COLO829 (cell line): ENCODE measurements around the gene CNGA4.

Experiments
- DNase-seq: peaks from one replicate; pipeline ENCODE4 v3.0.0; 2012; ENCODE audit warnings: low spot score

The CNGA4 gene

GRCh38 chr11:6238902-6239301 lies at the start of gene CNGA4:
TSS of gene CNGA4 (plus strand) at chr11:6239089. CDS start at chr11:6239207, 118 bp downstream.
- DNase-seq = no peak

DNA sequence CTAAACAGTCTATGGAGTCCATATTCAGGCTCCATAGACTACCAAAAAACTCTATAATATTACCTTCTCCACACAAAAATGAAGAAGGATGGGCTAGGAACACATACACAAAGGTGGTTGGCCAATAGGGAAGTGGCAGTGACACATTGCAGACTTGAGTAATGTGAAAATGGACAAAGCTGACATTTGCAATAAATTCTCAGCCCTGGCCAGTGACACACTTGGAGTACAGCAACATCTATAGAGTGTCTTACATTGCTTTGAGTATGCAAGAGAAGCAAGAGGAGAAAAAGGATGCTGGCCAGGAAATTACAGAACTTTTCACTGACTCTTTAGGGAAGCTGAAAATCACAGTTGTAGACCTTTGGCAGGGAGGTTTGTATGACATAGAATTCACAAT lies 47.1 kb upstream of the CNGA4 start:
- no peak for DNase-seq

GRCh38 chr11:6194065-6194581 lies 44.8 kb upstream of the CNGA4 start:
- no peak for DNase-seq

DNA sequence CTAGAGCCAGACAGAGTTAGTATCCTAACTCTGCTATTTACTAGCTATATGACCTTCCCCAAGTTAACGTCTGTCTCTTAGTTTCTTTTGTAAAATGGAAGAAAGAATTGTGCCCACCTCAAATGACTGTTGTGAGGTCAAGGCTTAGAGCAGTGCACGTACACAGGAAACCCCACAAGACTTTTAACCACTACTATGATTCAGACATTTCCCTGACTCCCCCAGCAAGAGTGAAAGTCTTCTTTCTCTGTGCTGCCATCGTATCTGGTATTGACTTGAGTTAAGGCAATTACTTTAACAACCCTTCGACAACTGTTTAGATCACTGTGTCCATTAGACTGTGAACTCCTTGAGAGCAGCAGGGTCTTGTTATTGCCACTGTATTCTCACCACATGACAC lies 42.5 kb upstream of the CNGA4 start:
- no peak for DNase-seq

DNA sequence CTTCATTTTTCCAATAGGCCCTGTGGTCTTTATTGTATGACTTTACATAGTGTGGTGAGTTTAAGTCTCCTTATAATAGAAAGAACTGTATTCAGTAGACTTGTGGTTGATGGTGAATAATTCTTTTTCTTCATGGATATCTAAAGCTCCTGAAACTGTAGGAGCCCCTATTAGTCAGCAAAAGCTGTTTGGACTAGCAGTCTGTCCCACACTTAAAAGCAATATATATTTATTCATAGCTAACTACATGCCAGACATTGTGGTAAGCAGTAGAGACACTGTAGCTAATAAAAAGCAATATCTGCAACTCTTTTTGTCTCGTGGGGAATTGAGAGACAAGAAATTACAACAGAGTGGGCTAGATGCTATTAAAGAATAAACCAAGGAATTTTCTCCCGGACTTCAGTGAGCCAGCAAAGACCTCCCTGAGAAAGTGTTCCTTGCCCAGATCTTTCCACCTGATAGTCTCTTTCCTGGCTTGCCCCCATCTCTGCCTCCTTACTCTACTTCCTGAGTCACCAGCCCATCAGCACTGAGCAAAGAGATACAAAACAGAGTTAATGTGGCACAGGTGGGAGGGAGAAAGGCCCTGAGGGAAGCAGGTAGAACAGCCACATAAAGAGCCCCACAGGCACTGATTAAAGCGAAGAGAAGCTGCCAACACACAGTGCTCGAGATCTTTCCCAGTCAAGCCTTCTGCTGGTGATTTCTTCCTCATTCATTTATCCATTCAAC lies 41.3 kb upstream of the CNGA4 start:
- no peak for DNase-seq

DNA sequence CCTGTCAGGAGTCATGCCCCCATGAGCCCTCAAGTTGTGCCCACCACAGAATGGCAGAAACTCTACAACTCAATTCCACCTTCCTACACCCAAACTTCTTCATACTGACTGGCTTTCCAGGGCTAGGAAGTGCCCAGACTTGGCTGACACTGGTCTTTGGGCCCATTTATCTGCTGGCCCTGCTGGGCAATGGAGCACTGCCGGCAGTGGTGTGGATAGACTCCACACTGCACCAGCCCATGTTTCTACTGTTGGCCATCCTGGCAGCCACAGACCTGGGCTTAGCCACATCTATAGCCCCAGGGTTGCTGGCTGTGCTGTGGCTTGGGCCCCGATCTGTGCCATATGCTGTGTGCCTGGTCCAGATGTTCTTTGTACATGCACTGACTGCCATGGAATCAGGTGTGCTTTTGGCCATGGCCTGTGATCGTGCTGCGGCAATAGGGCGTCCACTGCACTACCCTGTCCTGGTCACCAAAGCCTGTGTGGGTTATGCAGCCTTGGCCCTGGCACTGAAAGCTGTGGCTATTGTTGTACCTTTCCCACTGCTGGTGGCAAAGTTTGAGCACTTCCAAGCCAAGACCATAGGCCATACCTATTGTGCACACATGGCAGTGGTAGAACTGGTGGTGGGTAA lies 39.6 kb upstream of the CNGA4 start, which contains the start of gene OR52W1:
TSS of gene OR52W1 (plus strand) at position 51 of the 637 bp plus-strand sequence. CDS start at position 51, 0 bp downstream.
- DNase-seq = no peak

DNA sequence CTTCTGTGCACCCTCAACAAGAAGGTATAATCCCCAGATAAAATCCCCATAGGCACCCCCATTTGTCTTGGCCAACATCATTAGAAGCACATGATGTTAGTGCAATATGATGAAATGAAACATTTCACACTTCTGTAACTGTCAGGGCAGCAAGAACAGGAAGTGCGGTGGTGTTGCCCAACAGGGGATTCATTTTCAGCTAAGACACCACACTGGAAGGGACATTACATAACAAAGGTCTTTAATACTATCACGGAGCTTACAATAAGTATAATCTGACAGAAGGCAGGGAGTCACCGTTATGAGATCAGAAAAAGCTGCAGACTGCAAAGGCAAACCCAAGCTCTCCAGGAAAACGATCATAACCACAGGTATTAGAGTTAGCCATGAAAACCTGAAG lies 37.9 kb upstream of the CNGA4 start:
- DNase-seq = no peak

DNA sequence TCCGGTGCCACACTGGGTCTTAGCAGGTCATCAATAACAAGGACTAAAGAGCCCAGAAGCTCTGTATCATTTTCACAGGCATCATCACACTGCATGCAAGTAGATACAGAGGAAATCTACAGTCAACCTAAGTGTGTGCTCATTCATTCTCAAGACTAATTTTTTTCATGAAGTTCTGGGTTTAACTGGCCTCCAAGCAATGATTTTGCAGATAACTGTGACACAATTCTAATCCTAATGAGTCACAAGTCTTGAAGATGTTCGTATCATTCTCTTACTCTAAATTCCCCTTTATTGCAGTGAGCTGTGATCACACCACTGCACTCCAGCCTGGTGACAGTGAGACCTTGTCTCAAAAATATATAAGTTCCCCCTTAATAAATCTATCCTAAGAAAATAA lies 37.4 kb upstream of the CNGA4 start:
- no peak for DNase-seq

- DNase-seq = no peak
Measured at GRCh38 chr11:6202041-6202440, 36.8 kb upstream of the CNGA4 start.

DNA sequence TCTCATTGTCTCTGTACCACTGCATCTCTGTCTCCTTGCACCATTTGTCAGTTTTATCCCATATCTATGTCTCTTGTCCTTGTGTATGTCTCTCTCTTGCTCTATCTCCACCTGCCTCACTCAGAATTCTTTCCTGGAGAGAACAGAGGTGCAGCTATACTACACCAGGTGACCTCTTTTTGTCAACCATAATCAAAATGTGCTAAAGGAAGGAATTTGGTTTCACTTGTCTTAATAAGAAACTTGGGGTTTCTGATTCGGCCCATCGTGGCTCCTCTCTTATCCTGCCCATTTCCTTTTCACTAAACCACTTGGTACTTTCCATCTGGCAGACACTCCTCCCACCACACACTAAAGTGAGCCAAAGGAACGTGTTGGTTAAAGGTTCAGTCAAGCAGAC lies 35.6 kb upstream of the CNGA4 start:
- no peak for DNase-seq

DNA sequence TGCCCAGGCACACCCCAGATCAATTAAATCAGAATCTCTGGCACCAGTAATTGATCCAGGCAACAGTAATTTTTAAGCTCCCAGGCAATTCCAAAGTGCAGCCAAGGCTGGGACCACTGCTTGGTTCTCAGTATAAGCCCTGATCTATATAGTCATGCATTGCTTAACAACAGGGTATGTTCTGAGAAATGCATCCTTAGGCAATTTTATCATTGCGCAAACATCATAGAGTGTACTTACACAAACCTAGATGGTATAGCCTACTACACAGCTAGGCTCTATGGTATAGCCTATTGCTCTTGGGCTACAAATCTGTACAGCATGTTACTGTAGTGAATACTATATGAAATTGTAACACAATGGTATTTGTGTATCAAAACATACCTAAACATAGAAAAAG lies 34.2 kb upstream of the CNGA4 start:
- DNase-seq = no peak

DNA sequence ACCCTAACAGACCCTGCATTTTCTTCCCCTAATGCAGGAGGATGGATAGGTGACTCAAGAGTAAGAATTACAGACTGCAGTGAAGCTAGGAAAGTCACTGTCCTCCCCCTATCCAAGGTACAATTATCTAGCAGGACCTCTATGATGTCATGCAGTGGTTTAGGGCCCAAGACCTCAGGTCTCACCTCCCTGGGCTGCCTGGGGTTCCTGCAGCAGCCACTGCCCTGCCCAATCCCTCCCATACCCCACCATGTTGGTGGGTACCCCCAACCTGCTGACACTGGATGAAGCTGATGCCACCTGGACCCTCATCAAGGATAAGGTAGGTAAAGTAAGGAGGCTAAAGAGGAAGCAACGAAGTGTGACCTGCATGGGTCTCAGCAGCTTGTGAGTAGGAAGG lies 33.5 kb upstream of the CNGA4 start, which contains the start of gene C11orf42:
TSS of gene C11orf42 (plus strand) at position 192 of the 400 bp plus-strand sequence. CDS start at position 251, 59 bp downstream.
- no peak for DNase-seq

DNA sequence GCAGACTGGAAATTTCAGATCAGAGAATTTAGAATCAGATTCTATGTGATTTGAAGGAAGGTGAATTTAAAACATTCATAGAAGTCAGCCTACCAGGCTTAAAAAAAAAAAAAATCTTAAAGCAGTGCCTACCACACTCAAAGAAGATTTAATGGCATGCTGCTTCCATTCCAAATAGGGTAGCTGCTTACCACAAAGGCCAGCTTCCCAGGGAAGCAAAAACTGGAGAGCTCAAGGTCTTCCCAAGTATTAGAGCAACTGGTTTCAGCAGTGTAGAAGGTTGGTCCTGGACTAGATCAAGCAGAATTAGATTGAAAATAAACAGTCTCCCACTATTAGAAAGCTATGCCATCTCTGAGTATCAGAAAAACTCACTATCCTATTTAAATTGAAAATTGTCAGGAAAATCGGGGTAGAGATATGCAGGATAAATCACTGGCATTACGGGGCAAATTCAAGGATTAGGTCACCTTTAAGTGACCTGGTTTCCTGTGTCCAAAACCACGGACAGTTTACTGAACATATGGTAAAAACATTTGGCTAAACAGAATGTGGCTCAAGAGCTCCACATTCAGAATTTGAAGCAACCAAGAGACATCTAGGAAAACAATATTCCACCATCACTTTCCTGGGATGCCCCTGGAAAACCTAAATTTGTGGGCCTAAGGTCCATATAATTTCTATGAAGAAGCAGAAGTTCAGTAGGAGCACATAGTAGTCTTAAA lies 32.3 kb upstream of the CNGA4 start:
- DNase-seq = no peak

- no peak for DNase-seq
Measured at GRCh38 chr11:6209801-6210200, 29.1 kb upstream of the CNGA4 start.

- DNase-seq = no peak
Measured at GRCh38 chr11:6210274-6210955, 28.5 kb upstream of the CNGA4 start.

DNA sequence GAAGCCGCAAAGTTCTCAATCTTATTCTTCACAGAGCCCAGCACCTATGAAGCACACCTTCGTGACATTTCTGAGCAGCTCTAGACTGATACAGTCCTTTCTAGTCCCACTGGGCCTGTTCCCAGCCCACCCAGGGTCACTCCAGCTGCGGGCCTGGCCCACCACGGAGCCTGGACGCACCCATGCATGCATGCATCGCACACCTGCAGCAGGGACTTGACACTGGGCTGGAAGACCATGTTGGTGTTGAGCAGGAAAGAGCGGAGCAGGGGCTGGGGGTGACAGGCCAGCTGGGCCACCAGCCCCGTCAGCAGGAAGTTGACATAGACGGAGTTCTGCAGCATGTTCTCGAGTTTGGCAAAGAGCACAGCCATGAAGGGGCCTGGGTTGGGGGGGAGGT lies 24.4 kb upstream of the CNGA4 start:
- no peak for DNase-seq

DNA sequence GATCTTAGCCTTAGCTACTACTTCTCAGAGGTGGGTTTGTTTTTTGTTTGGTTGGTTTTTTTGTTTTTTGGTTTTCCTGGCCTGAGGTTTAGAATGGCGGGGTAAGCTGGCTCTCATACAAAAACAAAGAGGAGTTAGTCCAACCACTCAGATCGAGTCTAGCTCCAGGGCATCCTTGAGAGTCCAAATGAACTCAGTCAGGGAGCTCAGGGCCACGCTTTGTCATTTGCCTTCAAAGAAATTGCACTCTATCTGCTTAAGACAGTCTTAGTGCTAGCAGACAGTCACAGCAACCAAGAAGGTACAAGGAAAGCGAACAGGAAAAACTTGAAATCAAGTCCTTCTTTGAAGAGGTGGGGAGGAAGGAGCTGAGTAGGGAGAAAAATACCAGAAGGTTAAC lies 22.4 kb upstream of the CNGA4 start:
- DNase-seq = no peak

DNA sequence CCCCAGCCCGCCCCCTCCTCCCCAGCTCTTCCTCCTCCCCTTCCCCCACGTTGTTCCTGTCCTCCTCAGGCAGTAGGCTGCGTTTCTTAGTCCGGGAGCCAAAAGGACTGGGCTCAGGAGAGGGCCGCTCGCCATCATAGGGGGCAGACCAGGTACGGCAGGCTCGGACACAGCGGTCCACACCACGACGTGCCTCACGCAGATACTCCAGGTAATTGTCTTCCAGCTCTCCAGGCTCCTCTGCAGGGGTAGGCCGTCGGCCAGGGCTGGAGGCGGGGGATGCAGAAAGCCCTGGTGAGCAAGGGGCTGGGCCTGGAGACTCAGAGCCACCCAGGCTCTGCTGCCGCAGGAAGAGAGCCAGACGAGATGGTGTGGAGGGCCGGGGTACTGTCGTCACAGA lies 21.2 kb upstream of the CNGA4 start:
- DNase-seq = no peak

DNA sequence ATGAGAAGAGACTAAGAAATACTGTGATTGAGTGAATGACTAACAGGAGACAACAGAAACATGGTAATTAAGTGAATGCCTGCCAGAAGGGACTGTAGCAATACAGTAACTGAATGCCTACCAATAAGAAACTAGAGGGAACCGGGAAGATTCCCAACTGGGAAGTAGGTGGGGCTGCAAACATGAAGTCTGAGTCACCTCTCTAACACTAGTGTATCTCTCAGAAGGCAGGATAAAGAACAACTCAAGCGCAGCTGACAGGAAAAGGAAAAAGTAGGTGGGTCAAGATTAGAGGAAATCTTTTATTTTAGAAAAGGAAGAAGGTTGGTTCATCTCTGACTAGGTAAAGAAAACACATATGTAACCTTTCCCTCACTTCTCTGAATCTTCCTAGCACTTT lies 19.5 kb upstream of the CNGA4 start:
- peak; percentile 83 for DNase-seq

- no peak for DNase-seq
Measured at GRCh38 chr11:6223854-6224253, 15.0 kb upstream of the CNGA4 start.

DNA sequence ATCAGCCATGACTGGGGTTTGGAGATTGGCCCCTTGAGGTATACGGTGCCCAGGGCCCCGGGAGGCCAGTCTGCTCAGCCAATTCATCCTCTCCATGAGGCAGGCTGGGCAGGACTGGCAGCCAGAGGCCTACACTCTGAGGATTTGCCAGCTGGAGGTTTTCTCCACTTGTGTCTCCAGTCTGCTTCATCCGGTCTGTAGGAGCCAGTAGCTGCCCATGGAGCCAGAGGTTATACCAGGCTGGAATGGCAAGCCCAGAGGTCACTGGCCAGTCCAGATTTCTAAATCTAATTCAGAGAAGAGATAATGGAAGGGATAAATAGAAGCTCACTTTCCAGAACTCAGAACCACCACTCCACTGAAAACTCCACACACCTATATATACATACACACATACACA lies 14.5 kb upstream of the CNGA4 start:
- DNase-seq = no peak

DNA sequence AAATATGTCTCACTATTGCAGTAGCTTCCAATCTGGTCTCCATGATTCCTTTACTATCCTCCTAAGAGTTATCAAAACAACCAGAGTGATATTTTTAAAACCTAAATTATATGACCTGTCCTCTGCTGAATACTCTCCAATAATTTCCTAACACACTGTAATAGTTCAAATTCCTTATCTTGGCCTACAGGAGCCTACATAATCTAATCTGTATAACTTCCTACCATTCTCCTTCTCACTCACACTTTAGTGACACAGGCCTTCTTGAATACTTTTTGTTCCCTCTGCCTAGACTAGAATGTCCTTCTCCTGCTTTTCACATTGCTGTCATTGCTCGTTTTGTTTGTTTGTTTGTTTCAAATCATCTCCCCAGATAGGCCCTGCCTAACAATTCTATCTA lies 13.9 kb upstream of the CNGA4 start:
- DNase-seq = no peak
